Measurements from ENCODE around the gene CDH15. TPM values are rescaled to one million over a fixed set of nuclear protein-coding genes. Genes with fewer than 3 reads are reported as not detected.

CDH15 gene
- total and polyA plus RNA-seq, 2 of the 13 experiments (the other 11 are each of a cell fraction or from before 2014, with no cell fraction given): 0.74 to 2.2 TPM

GRCh38 chr16:89216315-89217137, 45.0 kb downstream of the CDH15 start (continued):
- TF ChIP-seq RBM22 (optimal IDR thresholded peaks at IDR 0.05; ENCODE audit: low read length): no peak
- TF ChIP-seq AHDC1 (CRISPR knock-in tag; IDR thresholded peaks at IDR 0.05; ENCODE audit: borderline replicate concordance): 0 out of 2 replicates have a peak, but pooled peaks have one; percentile 7
- no peak for TF ChIP-seq GLMP (CRISPR knock-in tag; IDR thresholded peaks at IDR 0.05; ENCODE audit: borderline replicate concordance)
- no peak for TF ChIP-seq ZNF567 (CRISPR knock-in tag; IDR thresholded peaks at IDR 0.05; ENCODE audit: borderline replicate concordance)
- TF ChIP-seq GATAD2A (CRISPR knock-in tag; IDR thresholded peaks at IDR 0.05): peak; percentile 48; the same call in 1 of the 2 replicates
- no peak for TF ChIP-seq GLI4 (CRISPR knock-in tag; IDR thresholded peaks at IDR 0.05; ENCODE audit: borderline replicate concordance)
- TF ChIP-seq TFE3 (CRISPR knock-in tag; IDR thresholded peaks at IDR 0.05): peak; percentile 94
- no peak for TF ChIP-seq ZNF382 (CRISPR knock-in tag; IDR thresholded peaks at IDR 0.05; ENCODE audit: borderline replicate concordance)
- TF ChIP-seq FOXA1 (IDR thresholded peaks at IDR 0.05): no peak
- TF ChIP-seq FOXA1 (CRISPR knock-in tag; IDR thresholded peaks at IDR 0.05): no peak
- no peak for TF ChIP-seq ONECUT2 (CRISPR knock-in tag; IDR thresholded peaks at IDR 0.05)
- TF ChIP-seq SOX5 (CRISPR knock-in tag; IDR thresholded peaks at IDR 0.05; ENCODE audit: borderline replicate concordance): 0 out of 2 replicates have a peak, but pooled peaks have one; percentile 30
- peak in 1 of 2 experiments; percentile 40; a peak in 1 of 4 replicates for TF ChIP-seq NR2F1 (CRISPR knock-in tag; IDR thresholded peaks at IDR 0.05)
- TF ChIP-seq TBP (CRISPR knock-in tag; IDR thresholded peaks at IDR 0.05): no peak
- TF ChIP-seq ZNF770 (CRISPR knock-in tag; IDR thresholded peaks at IDR 0.05): no peak
- no peak for TF ChIP-seq RXRA (CRISPR knock-in tag; IDR thresholded peaks at IDR 0.05)
